Stimulated activated CD4-positive, alpha-beta T cell treated with anti-CD3 and anti-CD28 coated beads, TNF-alpha, amount 100 ng/mL, for 48 hours (primary cell): ENCODE measurements around the gene ABCG5.

Experiments
- DNase-seq, 3 donors: peaks; one replicate each; pipeline ENCODE4 v3.0.0-alpha.2; 2020; ENCODE audit warnings: low read depth in 3 of 3

The ABCG5 gene

GRCh38 chr2:43842866-43843226 is 4.2 kb upstream of the ABCG5 start:
- no peak for DNase-seq

- DNase-seq = no peak
These were observed 3.6 kb upstream of the ABCG5 start for GRCh38 chr2:43841949-43842865.

- DNase-seq = no peak
These were observed 2.3 kb upstream of the ABCG5 start for GRCh38 chr2:43840965-43841364.

GRCh38 chr2:43839776-43840564 is 1.3 kb upstream of the ABCG5 start:
- no peak for DNase-seq

GRCh38 chr2:43837831-43838559 is 644 bp downstream of the ABCG5 start:
- no peak for DNase-seq

GRCh38 chr2:43837033-43837432 is 1.6 kb downstream of the ABCG5 start:
- DNase-seq = no peak

- DNase-seq = no peak
These were observed 6.2 kb downstream of the ABCG5 start for GRCh38 chr2:43832457-43832856.

- no peak for DNase-seq
These were observed 6.9 kb downstream of the ABCG5 start for GRCh38 chr2:43831543-43832294.

- DNase-seq = no peak
These were observed 12.1 kb downstream of the ABCG5 start for GRCh38 chr2:43826305-43827250.

GRCh38 chr2:43825841-43826240 is 12.8 kb downstream of the ABCG5 start:
- no peak for DNase-seq

GRCh38 chr2:43824951-43825493 is 13.6 kb downstream of the ABCG5 start:
- DNase-seq = no peak

- DNase-seq = no peak
These were observed 14.1 kb downstream of the ABCG5 start for GRCh38 chr2:43824512-43824911.

GRCh38 chr2:43823751-43824150 is 14.9 kb downstream of the ABCG5 start:
- DNase-seq = no peak

- DNase-seq = no peak
These were observed 15.8 kb downstream of the ABCG5 start for GRCh38 chr2:43822839-43823238.

GRCh38 chr2:43819491-43820163 is 19.0 kb downstream of the ABCG5 start:
- no peak for DNase-seq

GRCh38 chr2:43818761-43819160 is 19.9 kb downstream of the ABCG5 start:
- peak in 2 of 3 donors; percentile 3 to 25 for DNase-seq

- DNase-seq = no peak
These were observed 23.9 kb downstream of the ABCG5 start for GRCh38 chr2:43814711-43815110.

- no peak for DNase-seq
These were observed 25.7 kb downstream of the ABCG5 start for GRCh38 chr2:43812947-43813346.

GRCh38 chr2:43812006-43812405 is 26.6 kb downstream of the ABCG5 start:
- no peak for DNase-seq
